Measurements from ENCODE around the gene SSUH2.
"Not testable (repeated sequence)": the region's sequence is repeated elsewhere in the genome, so short reads cannot be mapped to it uniquely, and the experiment has no call there.

Gene SSUH2, protein sequence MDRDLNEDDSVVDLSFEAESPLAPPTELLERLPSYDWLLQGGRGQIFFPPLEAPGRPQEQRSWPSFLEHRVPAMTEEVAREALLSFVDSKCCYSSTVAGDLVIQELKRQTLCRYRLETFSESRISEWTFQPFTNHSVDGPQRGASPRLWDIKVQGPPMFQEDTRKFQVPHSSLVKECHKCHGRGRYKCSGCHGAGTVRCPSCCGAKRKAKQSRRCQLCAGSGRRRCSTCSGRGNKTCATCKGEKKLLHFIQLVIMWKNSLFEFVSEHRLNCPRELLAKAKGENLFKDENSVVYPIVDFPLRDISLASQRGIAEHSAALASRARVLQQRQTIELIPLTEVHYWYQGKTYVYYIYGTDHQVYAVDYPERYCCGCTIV

DNA sequence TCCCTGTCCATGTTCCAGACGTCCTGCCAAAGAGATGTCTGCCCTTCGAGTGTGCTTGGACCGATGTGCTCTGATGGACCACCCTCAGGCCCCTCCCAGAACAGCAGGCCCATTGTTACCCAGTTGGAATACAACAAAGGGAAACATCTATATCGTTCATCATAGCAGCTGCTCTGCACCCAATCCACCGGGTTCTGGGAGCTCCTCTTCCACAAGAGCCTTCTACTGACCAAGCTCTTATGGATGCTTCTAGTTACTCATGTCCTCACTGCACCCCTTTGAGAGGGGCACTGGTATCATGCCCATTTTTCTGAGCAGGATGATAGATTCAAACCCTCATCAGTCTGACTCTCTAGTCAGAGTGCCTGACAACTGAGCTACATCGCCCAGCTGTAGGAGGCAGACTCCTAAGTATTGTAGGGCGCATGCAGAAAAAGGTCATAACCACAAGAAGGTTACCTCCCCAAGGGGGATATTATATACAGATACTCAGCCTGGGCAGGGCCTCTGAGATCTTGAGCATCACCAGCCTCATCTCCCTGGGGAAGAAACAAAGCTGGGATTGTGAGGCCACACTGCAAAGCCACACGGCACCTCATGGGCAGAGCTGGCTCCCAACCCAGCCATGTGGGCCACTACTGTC, at the start of gene SSUH2:
Gene SSUH2, minus strand, starts transcription at position 51 of the 643 bp plus-strand sequence. Its CDS starts 40 bp downstream, at position 11.
- no peak for DNase-seq (ENCODE audit: low read depth)

DNA sequence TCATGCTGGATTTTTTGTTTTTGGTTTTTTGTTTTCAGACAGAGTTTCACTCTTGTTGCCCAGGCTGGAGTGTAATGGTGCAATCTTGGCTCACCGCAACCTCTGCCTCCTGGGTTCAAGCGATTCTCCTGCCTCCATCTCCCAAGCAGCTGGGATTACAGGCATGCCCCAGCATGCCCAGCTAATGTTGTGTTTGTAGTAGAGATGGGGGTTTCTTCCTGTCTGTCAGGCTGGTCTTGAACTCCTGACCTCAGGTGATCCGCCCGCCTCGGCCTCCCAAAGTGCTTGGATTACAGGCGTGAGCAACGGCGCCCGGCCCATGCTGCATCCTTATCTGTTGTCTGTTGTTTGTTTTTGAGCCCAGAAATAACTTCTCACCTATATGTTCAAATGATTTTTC, 46.7 kb upstream of the SSUH2 start:
- DNase-seq (ENCODE audit: low read depth) = not testable (repeated sequence)

DNA sequence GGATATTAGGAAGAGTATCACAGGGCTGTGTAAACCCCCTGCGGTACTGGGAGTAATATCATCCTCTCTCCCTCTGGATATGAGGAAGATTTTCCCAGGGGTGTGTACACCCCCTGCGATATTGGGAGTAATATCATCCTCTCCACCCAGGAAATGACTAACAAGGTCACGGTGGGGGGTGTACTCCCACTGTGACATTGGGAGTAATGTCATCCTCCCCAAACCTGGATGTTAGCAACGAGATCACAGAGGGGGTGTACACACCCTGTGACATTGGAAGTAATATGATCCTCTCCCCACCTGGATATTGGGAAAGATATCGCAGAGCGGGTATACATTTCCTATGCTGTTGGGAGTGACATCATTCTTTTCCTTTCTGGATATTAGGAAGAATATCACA, 40.4 kb upstream of the SSUH2 start:
- not testable (repeated sequence) for DNase-seq (ENCODE audit: low read depth)

DNA sequence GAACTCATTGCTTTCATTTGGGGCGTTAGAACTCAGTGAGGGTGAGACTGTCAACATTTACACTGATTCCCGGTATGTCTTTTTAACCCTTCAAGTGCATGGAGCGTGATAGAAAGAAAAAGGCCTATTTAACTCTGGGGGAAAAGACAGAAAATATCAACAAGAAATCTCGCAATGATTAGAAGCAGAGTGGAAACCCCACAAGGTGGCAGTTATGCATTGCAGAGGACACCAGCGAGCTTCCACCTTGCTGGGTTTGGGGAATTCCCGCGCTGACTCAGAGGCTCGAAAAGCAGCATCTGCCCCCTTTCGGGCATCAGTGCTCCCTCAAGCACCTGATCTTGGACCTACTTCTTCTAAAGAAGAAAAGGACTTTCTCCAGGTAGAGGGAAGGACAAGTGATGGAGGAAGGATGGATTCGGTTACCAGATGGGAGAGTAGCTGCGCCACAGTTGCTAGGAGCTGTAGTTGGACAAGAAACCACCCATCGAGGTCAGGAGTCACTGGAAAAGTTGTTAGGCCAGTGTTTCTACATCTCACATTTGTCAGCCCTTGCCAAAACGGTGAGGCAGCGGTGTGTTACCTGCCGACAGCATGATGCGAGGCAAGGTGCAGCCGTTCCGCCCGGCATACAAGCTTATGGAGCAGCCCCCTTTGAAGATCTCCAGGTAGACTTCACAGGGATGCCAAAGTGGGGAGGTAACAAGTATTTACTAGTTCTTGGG, 38.4 kb upstream of the SSUH2 start:
- not testable (repeated sequence) for DNase-seq (ENCODE audit: low read depth)

DNA sequence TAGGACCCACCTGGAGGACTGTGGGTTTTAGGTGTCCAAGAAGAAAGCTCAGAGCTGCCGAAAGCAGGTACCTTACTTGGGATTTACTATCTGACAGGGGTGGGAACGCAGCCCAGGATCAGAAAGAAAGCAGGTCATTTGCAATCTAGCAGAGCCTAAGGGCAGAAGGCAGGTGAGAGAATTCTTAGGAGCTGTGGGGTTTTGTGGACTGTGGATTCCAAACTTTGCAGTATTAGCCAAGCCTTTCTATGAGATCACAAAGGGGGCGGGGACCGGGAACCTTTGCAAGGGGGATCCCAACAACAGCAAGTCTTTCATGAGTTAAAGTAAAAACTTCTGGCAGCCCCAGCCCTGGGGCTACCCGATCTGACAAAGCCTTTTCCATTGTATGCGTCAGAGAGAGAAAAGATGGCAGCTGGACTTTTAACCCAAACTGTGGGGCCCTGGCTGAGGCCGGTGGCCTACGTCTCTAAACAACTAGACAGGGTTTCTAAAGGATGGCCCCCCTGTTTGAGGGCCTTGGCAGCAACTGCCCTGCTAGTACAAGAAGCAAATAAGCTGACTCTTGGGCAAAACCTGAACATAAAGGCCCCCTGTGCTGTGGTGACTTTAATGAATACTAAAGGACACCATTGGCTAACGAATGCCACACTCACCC, 37.4 kb upstream of the SSUH2 start:
- not testable (repeated sequence) for DNase-seq (ENCODE audit: low read depth)

DNA sequence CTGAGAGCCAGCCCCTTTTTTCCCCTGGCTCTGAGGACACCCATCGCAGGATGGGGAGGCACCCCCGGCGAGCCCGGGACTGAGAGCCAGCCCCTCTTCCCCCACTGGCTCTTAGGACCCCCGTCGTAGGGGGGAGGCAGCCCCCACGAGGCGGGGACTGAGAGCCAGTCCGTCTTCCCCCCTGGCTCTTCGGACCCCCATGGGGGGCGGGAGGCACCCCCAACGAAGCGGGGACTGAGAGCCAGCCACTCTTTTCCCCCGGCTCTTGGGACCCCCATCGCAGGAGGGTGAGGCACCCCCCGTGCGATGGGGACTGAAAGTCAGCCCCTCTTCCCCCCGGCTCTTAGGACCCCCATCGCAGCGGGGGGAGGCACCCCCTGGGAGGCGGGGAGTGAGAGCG, 36.8 kb upstream of the SSUH2 start:
- no peak for DNase-seq (ENCODE audit: low read depth)

DNA sequence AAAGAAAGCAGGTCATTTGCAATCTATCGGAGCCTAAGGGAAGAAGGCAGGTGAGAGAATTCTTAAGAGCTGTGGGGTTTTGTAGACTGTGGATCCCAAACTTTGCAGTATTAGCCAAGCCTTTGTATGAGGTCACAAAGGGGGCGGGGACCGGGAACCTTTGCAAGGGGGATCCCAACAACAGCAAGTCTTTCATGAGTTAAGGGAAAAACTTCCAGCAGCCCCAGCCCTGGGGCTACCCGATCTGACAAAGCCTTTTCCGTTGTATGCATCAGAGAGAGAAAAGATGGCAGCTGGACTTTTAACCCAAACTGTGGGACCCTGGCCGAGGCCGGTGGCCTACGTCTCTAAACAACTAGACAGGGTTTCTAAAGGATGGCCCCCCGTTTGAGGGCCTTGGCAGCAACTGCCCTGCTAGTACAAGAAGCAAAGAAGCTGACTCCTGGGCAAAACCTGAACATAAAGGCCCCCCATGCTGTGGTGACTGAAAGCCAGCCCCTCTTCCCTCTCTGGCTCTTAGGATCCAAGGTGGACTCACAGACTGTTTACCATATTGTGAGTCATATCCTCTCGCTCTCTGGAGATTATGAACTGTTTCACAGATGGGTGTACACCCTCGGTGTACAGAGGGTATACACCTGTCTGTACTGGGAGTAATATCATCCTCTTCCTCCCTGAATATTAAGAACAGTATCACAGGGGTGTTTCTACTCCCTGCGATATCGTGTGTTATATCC, 35.4 kb upstream of the SSUH2 start:
- DNase-seq (ENCODE audit: low read depth) = not testable (repeated sequence)

DNA sequence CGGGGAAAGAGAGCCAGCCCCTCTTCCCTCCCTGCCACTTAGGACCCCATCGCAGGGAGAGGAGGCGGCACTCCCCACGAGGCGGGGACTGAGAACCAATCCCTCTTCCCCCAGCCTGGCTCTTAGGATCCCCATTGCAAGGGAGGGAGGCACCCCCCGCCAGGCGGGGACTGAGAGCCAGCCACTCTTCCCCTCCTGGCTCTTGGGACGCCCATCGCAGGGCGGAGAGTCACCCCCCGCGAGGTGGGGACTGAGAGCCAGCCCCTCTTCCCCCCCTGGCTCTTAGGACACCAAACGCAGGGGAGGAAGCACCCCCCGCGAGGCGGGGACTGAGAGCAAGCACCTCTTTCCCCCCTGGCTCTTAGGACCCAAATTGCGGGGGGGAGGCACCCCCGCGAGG, 34.2 kb upstream of the SSUH2 start:
- no peak for DNase-seq (ENCODE audit: low read depth)

DNA sequence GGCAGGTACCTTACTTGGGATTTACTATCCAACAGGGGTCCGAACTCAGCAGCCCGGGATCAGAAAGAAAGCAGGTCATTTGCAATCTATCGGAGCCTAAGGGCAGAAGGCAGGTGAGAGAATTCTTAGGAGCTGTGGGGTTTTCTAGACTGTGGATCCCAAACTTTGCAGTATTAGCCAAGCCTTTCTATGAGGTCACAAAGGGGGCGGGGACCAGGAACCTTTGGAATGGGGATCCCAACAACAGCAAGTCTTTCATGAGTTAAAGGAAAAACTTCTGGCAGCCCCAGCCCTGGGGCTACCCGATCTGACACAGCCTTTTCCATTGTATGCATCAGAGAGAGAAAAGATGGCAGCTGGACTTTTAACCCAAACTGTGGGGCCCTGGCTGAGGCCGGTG, 32.7 kb upstream of the SSUH2 start:
- not testable (repeated sequence) for DNase-seq (ENCODE audit: low read depth)

DNA sequence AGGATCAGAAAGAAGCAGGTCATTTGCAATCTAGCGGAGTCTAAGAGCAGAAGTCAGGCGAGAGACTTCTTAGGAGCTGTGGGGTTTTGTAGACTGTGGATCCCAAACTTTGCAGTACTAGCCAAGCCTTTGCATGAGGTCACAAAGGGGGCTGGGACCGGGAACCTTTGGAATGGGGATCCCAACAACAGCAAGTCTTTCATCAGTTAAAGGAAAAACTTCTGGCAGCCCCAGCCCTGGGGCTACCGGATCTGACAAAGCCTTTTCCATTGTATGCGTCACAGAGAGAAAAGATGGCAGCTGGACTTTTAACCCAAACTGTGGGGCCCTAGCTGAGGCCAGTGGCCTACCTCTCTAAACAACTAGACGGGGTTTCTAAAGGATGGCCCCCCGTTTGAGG, 31.0 kb upstream of the SSUH2 start:
- not testable (repeated sequence) for DNase-seq (ENCODE audit: low read depth)

DNA sequence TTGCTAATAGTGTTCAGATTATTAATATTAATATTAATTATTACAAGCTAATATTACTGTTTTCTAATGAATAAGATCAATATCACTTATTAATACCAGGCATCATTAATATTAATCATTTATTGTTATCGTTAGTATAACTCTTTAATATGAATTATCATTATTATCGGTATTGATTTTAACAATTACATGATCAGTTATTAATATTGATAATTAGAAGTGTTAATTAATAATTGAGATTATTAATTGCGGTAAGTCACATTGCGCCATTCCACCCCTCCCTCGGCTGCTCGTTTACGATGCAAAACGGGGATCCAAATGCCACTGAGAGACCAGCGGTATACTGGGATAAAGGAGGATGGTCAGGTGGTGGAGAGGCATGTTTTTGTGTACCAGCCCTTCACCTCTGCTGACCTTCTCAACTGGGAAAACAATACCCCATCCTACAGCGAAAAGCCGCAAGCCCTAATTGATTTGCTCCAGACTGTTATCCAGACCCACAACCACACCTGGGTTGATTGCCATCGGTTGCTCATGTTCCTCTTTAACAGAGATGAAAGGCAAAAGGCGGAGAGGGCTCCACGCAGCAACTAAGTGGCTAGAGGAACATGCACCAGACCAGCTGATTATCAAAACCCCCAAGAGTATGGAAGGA, 28.6 kb upstream of the SSUH2 start:
- DNase-seq (ENCODE audit: low read depth) = no peak

DNA sequence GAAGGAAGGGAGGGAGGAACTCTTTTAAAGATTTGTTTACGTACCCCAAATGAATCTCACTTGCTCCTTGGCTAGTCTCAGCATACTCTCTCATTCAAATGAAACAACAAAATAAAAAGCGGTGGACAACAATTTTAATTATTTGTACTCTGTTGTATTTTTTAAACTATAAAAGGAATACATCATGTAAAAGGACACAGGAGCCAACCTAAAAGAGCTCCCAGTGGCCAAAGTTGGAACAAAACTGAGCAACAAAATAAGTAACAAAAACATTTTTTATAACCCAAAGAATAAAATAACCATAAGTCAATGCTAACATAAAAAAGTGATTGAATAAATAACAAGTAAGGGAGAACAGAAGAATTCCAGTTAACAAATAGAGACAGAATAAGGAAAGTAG, 24.4 kb upstream of the SSUH2 start:
- no peak for DNase-seq (ENCODE audit: low read depth)

DNA sequence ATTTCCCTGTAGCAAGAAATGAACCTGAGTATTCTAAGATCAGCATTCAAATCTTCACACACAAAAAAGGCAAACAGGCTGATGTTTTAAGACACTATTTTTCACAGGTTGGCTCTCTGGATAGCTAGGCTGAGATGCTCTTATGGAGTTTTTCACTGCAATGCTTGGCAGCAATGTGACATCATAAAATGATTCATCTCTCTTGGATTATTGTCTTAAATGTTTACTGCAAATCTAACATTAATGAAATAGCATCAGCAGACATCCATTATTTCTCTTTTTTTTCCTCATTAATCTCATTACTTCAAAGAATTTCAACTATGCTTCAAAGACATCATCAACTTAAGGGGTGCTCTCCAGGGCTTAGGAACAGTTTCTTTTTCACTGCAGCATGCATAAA, 23.6 kb upstream of the SSUH2 start:
- no peak for DNase-seq (ENCODE audit: low read depth)

DNA sequence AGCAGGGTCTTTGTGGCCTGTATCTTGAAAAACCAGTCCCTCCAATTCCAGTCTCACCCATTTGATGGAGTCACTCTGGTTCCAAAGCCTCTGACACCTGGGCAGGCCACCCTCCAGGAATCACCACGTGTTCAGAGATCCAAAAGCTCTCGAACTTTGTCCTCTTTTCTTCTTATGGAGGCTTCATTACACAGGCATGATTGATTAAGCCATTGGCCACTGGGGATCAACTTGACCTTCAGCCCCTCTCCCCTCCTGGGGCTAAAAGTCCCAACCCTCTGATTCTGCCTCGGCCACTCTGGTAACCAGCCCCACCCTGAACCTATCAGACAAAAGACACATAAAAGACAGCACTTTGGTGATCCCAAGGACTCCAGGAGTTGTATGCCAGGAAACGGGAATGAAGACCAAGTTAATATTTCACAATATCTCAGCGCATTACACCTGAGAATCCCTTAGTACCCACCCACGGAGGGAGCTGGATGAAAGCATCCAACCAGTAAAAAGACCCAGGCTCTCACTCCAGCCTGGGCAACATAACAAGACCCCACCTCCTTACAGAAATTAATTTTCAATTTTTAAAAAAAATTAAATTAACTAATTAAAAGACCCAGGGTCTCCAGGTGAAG, 23.0 kb upstream of the SSUH2 start:
- no peak for DNase-seq (ENCODE audit: low read depth)

DNA sequence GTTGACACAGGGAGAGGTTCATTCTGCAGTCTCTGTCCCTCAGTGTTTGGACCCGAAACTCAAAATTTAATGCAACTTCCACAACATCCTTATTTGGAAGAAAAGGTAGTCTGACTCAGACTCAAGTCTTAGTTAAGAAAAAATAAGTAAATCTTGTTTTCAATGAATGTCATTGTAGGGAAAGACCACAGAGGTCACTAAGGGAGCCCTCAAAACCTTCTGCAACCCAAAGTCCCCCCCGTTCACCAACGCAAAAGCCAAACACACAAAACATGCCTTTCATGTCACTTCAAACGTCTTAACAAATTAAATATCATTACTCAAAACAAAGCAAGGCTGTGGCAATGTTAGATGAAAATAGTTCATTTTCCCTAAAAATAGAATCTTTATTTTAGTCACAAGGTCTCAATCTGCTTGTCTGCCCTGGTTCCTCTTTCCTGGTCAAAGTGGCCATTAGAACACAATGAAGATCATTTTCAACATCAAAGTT, 20.9 kb upstream of the SSUH2 start:
- DNase-seq (ENCODE audit: low read depth) = no peak

DNA sequence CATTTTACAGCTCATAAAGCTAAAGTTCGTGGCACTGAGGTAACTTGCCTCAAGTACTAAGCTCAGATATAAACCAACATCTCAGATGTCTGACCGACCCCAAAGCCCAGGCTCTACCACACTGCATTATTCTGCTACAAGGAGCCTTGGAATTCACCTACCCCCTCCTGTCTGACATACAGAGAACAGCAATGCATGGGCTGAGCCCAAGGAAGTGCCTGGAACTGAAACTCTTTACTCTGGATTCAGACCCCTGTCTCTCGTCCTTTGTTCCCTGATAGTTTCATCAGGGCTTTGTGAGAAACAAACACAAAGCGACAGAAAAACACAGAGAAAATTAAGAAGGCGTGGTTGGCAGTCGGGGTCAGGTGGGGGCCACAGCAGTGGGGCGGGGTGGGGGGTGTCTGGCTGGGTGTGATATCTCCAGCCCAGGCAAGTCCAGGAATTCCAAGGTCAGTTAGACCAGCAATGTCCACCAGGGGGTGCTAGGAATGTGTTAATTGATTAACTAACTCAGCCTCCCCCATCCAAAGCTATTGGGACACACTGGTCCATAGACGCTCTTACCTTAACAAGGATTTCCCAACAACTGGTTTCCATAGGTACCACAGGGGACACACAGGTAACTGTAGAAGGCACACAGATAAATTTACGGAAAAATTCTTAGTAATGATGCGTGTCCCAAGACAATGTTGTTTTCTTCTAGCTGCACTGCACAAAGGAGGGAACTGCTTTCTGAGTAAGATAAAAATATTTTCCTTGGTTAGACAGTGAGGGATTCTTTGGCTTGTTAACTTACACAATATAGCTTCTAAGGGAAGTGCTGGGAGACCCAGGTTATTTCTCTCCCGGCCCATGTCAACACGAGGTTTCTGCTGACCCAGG, 18.8 kb upstream of the SSUH2 start:
- no peak for DNase-seq (ENCODE audit: low read depth)

DNA sequence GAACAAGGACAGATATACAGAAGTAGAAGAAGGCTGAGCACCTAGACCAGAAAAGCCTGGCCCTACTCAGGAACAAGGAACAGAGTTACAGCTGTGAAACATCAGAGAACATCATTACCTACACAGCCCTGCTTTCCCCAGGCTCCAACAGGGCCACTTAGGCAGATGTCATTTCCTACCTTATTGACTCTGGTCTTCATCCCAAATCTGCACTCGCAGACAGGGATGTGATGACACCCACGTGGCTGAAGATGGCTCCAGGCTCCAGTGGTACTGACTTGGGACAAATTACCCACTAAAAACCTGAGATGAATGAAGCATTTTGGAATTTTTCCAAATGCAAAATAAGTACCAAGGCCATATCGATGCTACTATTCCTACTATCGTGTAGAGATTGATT, 18.0 kb upstream of the SSUH2 start:
- no peak for DNase-seq (ENCODE audit: low read depth)

DNA sequence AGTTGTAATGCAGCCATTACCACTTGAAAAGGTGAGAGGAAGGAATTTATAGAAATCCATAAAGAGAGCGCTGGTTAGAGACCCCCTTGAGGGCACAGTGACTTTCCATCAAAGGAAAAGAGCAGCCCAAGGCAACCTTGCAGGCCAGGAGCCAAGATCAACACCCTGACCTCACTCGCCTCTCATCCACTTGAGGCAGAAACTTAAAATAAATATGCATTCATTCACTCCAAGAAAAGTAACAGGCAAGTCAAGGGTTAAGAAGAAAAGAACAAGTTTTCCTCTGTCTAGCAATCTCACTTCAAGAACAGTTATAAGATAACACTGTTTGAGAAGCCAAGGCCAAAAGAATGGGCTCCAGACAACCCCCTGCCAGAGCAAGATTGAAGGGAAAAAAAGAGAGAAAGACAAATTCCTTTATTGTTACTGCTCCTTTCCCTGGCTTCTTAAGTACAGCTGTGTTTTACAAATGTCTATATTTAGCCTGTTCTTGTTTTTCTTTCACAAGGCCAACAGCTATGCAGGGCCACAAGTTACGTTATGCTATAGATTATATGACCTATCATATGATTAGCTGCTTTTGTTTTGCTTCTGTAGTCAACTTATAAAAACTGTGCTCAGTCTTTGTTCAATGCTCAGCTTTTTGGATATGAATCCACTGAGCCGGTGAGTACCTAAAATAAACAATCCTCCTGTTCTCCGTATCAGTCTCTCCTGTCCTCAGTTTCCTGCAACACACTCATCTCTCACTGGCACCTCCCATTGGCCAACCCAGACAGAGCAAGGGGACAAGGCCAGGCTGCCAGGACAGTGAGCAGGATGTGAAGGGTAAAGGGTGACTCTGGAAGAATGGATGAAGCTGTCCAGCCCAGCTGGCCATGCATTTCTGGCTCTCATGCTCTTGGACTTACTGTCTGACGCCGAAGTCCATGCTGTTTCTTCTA, 15.8 kb upstream of the SSUH2 start:
- DNase-seq (ENCODE audit: low read depth) = no peak
